ENCODE measurements around the gene ACTL10.

ACTL10 gene

DNA sequence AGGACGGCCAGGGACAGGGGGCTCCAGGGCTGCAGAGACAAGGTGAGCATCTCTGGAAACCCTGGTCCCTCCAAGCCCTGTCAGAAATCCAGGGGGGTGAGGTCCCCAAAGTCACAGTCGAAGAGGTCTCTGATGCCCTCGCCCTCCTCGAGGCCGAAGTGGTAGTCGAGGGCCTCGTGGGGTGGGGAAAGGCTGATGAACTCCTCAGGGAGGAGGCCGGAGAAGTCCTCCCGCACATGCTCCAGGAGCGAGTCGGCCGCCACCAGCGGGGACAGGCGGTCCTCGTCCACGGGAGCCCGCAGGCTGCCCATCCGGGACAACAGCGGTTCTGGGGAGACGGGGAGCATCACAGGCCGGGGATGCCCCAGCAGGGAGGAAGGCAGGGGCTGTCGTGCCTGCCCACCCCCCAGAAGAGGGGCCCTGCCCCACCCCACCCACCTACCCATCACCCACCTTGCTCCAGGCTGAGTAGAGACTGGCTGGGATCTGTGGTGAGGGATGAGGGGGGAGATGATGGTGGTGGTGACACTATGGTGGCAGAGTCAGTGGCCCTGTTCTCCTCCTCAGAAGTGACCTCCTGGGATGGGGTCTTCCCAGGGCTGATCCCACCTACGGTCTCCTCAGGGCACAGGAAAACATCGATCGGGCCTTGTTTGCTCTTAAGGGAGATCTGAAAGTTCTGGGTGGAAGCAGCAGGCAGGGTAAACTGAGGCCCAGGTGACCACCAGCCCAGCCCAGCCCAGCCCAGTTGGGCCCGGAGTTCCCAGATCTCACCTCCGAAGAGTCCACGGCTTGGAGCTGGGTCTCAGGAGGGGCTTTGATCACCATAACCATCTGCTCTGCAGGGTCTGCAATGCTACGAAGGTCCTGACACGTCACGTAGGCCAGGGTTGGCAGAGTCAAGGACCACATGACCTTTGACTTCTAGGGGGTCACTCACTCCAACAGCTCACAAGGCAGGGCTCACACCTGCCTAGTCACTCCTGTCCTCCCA lies 10.2 kb downstream of the ACTL10 start:
- no peak overlapping the region for H3K4me2 ChIP-seq (ENCODE audit: low read length)
- no peak for TF ChIP-seq CTCF (IDR thresholded peaks at IDR 0.05)
- H3K27ac ChIP-seq: no peak overlapping the region
- H3K36me3 ChIP-seq (ENCODE audit: control insufficient read depth, insufficient read depth, low read length): no peaks in the 10 kb centered on the region
- no peak overlapping the region for H3K4me3 ChIP-seq (ENCODE audit: low read depth, low read length)
- H3K4me1 ChIP-seq: peaks cover 10% of the 10 kb centered on the region
- H3K79me2 ChIP-seq: no peaks in the 10 kb centered on the region
- H2AFZ ChIP-seq: no peak overlapping the region
- H3K9ac ChIP-seq: no peak overlapping the region
- H3K9me3 ChIP-seq (ENCODE audit: control insufficient read depth, low read length): no peaks in the 10 kb centered on the region
- H3K27me3 ChIP-seq (ENCODE audit: control insufficient read depth, insufficient read depth, low read length): no peaks in the 10 kb centered on the region

DNA sequence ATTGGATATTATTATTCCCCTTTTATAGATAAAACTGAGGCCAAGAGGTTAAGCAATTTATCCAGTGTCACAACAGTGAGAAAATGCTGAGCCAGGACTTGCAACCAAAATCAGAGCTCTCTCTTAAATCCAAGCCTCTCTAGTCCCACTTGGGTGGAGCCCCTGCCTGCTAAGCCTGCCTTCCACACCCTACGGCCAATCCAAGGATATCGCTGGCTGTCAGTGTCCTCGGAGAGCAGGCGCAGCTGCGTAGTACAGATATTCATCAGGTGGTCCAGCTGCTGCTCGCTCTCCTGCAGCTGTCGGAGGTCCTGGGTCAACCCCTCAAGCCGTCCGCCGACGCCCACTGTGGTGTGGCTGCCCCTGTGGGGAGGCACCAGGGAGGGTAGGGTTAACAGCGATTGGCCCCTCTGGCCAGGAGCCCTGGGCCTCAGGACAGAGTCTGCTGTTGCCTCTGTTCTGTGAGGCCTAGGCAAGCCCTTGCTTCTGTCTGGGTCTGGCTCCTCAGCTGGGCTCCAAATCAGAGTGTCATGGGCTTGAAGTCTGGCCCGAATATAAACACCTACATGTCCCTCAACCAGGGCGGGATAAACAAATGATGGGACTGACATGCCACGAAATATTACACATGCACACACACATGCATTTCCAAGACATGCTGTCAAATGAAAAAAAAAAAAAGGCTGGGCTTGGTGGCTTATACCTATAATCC lies 11.4 kb downstream of the ACTL10 start:
- Histone ChIP-seq H3K36me3 (ENCODE audit: control insufficient read depth, insufficient read depth, low read length) (no peaks in the 10 kb centered on the region), H3K4me2 (ENCODE audit: low read length) (no peak overlapping the region), H3K27ac (no peak overlapping the region), H2AFZ (no peak overlapping the region), H3K4me1 (peaks cover 4% of the 10 kb centered on the region), H3K9ac (no peak overlapping the region), H3K79me2 (no peaks in the 10 kb centered on the region), H3K9me3 (ENCODE audit: control insufficient read depth, low read length) (no peaks in the 10 kb centered on the region), H3K27me3 (ENCODE audit: control insufficient read depth, insufficient read depth, low read length) (no peaks in the 10 kb centered on the region), H3K4me3 (ENCODE audit: low read depth, low read length) (no peak overlapping the region)
- TF ChIP-seq CTCF (IDR thresholded peaks at IDR 0.05): no peak

DNA sequence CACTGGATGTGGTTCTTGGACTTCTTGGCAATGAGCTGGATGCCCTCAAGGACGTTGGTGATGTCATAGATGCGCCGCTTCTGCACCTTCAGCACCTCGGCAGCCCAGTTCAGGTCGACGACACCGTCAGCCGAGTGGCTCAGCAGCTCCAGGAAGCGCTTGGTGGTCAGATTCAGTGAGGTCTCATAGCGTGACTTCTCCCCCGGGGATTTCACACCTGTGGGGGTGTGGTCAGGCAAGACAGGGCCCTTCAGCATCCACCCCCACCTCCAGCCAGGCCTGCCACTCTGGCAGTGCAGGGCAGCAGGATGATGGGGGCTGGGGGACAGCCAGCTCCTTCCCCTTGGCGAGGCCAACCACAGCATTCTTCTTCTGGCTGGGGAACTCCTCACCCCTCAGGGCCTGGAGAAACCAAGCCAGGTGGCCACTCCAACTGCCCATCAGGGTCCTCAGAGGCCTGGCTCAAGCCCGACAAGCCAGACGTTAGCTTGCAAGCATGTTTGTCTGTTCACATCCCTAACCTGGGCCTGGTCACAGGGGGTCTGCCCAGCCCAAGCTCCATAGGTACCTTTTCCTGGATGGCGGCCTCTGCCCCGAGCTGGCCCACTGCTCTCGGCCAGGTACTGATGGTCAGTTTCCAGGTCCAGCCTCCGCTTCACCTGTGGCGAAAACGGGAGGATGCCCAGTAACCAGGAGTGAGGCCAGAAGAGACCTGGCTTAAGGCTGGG lies 13.2 kb downstream of the ACTL10 start:
- Histone ChIP-seq H3K27ac (no peak overlapping the region), H3K9ac (no peak overlapping the region), H2AFZ (no peak overlapping the region), H3K4me2 (ENCODE audit: low read length) (no peak overlapping the region), H3K4me3 (ENCODE audit: low read depth, low read length) (no peak overlapping the region), H3K9me3 (ENCODE audit: control insufficient read depth, low read length) (no peaks in the 10 kb centered on the region), H3K79me2 (no peaks in the 10 kb centered on the region), H3K27me3 (ENCODE audit: control insufficient read depth, insufficient read depth, low read length) (no peaks in the 10 kb centered on the region), H3K36me3 (ENCODE audit: control insufficient read depth, insufficient read depth, low read length) (no peaks in the 10 kb centered on the region), H3K4me1 (no peaks in the 10 kb centered on the region)
- no peak for TF ChIP-seq CTCF (IDR thresholded peaks at IDR 0.05)

DNA sequence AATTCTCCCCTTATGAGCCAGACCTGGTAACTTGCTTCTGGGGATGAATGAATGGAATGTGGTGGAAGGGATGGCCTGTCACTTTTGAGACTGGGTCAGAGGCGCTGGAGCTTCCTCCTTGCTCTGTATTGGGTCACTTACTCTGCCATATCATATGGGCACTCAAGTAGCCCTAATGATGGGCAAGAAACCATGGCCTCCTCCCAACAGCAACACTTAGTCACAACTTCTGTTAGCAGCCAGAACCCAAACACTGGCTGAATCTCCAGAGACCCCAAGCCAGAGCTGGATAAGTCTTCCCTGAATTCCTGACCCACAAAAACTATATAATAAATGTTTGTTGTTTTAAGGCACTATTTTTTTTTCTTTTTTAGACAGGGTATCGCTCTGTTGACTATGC lies 13.9 kb downstream of the ACTL10 start:
- H3K4me3 ChIP-seq (ENCODE audit: low read depth, low read length): no peak overlapping the region
- H3K9ac ChIP-seq: no peak overlapping the region
- no peak for TF ChIP-seq CTCF (IDR thresholded peaks at IDR 0.05)
- H3K27me3 ChIP-seq (ENCODE audit: control insufficient read depth, insufficient read depth, low read length): no peaks in the 10 kb centered on the region
- no peak overlapping the region for H3K27ac ChIP-seq
- H3K4me1 ChIP-seq: peaks cover 2% of the 10 kb centered on the region
- H3K36me3 ChIP-seq (ENCODE audit: control insufficient read depth, insufficient read depth, low read length): no peaks in the 10 kb centered on the region
- H3K9me3 ChIP-seq (ENCODE audit: control insufficient read depth, low read length): no peaks in the 10 kb centered on the region
- no peak overlapping the region for H3K4me2 ChIP-seq (ENCODE audit: low read length)
- H3K79me2 ChIP-seq: no peaks in the 10 kb centered on the region
- no peak overlapping the region for H2AFZ ChIP-seq
